Measurements from ENCODE around the gene TTC29. TPM values are rescaled to one million over a fixed set of nuclear protein-coding genes. Genes with fewer than 3 reads are reported as not detected.

The TTC29 gene
- total and polyA plus RNA-seq, 2 experiments from 2014 or later: 0.13 to 0.66 TPM

DNA sequence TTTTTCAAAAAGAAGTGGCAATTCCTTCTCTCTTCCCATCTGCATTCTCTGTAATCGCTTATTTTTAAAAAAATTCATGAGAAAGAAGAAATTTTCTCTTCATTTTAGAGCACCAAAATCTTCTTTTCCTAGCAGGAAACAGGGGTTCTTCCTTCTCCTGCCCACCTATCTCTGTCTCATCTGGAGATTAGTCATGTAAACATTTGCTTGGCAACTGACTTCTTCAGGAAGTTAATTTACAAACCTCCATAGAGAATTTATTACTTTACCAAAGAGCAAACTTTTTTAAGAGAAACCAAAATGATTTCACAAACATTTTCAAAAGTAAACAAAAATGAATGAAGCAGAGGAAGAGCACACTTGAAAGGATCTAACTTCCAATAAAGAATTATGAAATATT, 13.5 kb downstream of the TTC29 start:
- Histone ChIP-seq H3K27me3 (no peaks in the 10 kb centered on the region), H3K9me3 (ENCODE audit: low read depth) (no peaks in the 10 kb centered on the region), H3K4me1 (ENCODE audit: insufficient read depth) (no peaks in the 10 kb centered on the region), H2AFZ (peak overlapping the region; percentile 27), H3K4me2 (peak overlapping the region; percentile 31), H3K79me2 (no peaks in the 10 kb centered on the region), H3K9me2 (replicated peaks; ENCODE audit: insufficient read depth) (no peaks in the 10 kb centered on the region), H3K36me3 (replicated peaks; ENCODE audit: insufficient read depth, low read depth) (no peaks in the 10 kb centered on the region), H4K20me1 (ENCODE audit: insufficient read depth, poor library complexity, severe bottlenecking) (no peaks in the 10 kb centered on the region), H3K27ac (no peak overlapping the region), H3K4me3 (no peak overlapping the region)
- DNase-seq (ENCODE audit: low spot score): no peak
- WGBS (ENCODE audit: low lambda C conversion rate, missing lambda C conversion rate): 86% methylated on average over 1 of the region's 1 CpG
- TF ChIP-seq, protein P1, sequence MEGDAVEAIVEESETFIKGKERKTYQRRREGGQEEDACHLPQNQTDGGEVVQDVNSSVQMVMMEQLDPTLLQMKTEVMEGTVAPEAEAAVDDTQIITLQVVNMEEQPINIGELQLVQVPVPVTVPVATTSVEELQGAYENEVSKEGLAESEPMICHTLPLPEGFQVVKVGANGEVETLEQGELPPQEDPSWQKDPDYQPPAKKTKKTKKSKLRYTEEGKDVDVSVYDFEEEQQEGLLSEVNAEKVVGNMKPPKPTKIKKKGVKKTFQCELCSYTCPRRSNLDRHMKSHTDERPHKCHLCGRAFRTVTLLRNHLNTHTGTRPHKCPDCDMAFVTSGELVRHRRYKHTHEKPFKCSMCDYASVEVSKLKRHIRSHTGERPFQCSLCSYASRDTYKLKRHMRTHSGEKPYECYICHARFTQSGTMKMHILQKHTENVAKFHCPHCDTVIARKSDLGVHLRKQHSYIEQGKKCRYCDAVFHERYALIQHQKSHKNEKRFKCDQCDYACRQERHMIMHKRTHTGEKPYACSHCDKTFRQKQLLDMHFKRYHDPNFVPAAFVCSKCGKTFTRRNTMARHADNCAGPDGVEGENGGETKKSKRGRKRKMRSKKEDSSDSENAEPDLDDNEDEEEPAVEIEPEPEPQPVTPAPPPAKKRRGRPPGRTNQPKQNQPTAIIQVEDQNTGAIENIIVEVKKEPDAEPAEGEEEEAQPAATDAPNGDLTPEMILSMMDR (IDR thresholded peaks at IDR 0.05; ENCODE audit: poor library complexity): no peak
- no peak for TF ChIP-seq EZH2phosphoT487 (IDR thresholded peaks at IDR 0.05; ENCODE audit: low read depth, severe bottlenecking, unreplicated experiment)
- TF ChIP-seq EZH2 (IDR thresholded peaks at IDR 0.05; ENCODE audit: borderline replicate concordance): no peak

DNA sequence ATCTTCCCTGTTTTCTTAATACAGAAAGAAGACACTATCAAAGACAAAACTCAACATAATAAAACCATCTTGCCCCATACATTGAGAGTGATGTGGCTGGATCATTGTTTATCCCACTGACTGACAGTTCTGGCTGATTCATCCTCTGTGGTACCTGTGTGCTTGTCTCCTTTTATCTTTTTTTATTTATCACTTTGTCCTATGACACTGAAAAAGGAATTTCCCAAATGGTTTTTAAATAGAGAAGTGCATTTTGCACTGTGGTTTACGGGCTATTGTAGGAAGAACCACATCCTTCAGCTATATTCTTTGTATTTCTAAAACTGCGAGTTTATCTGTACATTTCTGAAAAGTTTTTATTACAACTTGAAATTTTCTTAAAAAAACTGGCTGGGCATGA, 15.0 kb downstream of the TTC29 start:
- Histone ChIP-seq H4K20me1 (ENCODE audit: insufficient read depth, poor library complexity, severe bottlenecking) (no peaks in the 10 kb centered on the region), H3K4me1 (ENCODE audit: insufficient read depth) (no peaks in the 10 kb centered on the region), H3K36me3 (replicated peaks; ENCODE audit: insufficient read depth, low read depth) (no peaks in the 10 kb centered on the region), H3K4me3 (no peak overlapping the region), H2AFZ (no peak overlapping the region), H3K79me2 (no peaks in the 10 kb centered on the region), H3K27ac (no peak overlapping the region), H3K9me3 (ENCODE audit: low read depth) (no peaks in the 10 kb centered on the region), H3K4me2 (no peak overlapping the region), H3K9me2 (replicated peaks; ENCODE audit: insufficient read depth) (no peaks in the 10 kb centered on the region), H3K27me3 (no peaks in the 10 kb centered on the region)
- TF ChIP-seq, protein P1 (IDR thresholded peaks at IDR 0.05; ENCODE audit: poor library complexity): no peak
- TF ChIP-seq EZH2 (IDR thresholded peaks at IDR 0.05; ENCODE audit: borderline replicate concordance): no peak
- no peak for TF ChIP-seq EZH2phosphoT487 (IDR thresholded peaks at IDR 0.05; ENCODE audit: low read depth, severe bottlenecking, unreplicated experiment)
- 98% methylated on average over 2 of the region's 2 CpGs for WGBS (ENCODE audit: low lambda C conversion rate, missing lambda C conversion rate)
- DNase-seq (ENCODE audit: low spot score): no peak

GRCh38 chr4:146927695-146928094, 18.0 kb downstream of the TTC29 start:
- H2AFZ ChIP-seq: no peak overlapping the region
- H3K27ac ChIP-seq: no peak overlapping the region
- no peaks in the 10 kb centered on the region for H4K20me1 ChIP-seq (ENCODE audit: insufficient read depth, poor library complexity, severe bottlenecking)
- H3K4me2 ChIP-seq: no peak overlapping the region
- no peaks in the 10 kb centered on the region for H3K4me1 ChIP-seq (ENCODE audit: insufficient read depth)
- TF ChIP-seq EZH2phosphoT487 (IDR thresholded peaks at IDR 0.05; ENCODE audit: low read depth, severe bottlenecking, unreplicated experiment): no peak
- no peak for TF ChIP-seq EZH2 (IDR thresholded peaks at IDR 0.05; ENCODE audit: borderline replicate concordance)
- TF ChIP-seq, protein P1 (IDR thresholded peaks at IDR 0.05; ENCODE audit: poor library complexity): no peak
- H3K9me3 ChIP-seq (ENCODE audit: low read depth): no peaks in the 10 kb centered on the region
- H3K4me3 ChIP-seq: no peak overlapping the region
- DNase-seq (ENCODE audit: low spot score): no peak
- WGBS (ENCODE audit: low lambda C conversion rate, missing lambda C conversion rate): 73% methylated on average over 2 of the region's 2 CpGs
- H3K27me3 ChIP-seq: peaks cover 7% of the 10 kb centered on the region
- no peaks in the 10 kb centered on the region for H3K9me2 ChIP-seq (replicated peaks; ENCODE audit: insufficient read depth)
- no peaks in the 10 kb centered on the region for H3K79me2 ChIP-seq
- no peaks in the 10 kb centered on the region for H3K36me3 ChIP-seq (replicated peaks; ENCODE audit: insufficient read depth, low read depth)

Measured in hepatocyte (in vitro differentiated cells).